SU-DHL-6 (cell line): ENCODE results near the gene MAST1.

Source experiments
- H2AFZ ChIP-seq: fragments of 200-600 bp; sonication (generic); 2 replicates; pipeline ENCODE4 v1.6.1; 2014; ENCODE audit warnings: low read depth, mild to moderate bottlenecking, moderate library complexity, mixed read lengths, antibody characterized with exemption, low read length; ENCODE audit not compliant: severe bottlenecking
- H3F3A ChIP-seq: fragments of 200-600 bp; shearing (Covaris generic); 2 replicates; pipeline ENCODE4 v1.6.0; 2016; ENCODE audit warnings: antibody characterized with exemption, mild to moderate bottlenecking; ENCODE audit not compliant: insufficient read depth
- H3K27ac ChIP-seq: fragments of 200-600 bp; sonication (generic); 2 replicates; pipeline ENCODE4 v1.5.1; 2016; ENCODE audit warnings: low read depth, mild to moderate bottlenecking, low read length, moderate library complexity, mixed read lengths
- H3K27me3 ChIP-seq: fragments of 200-600 bp; sonication (generic), shearing (Covaris generic); 2 replicates; pipeline ENCODE4 v1.6.0; 2014; ENCODE audit warnings: mild to moderate bottlenecking, low read length
- H3K36me3 ChIP-seq: fragments of 200-600 bp; sonication (generic); 2 replicates; pipeline ENCODE4 v1.6.1; 2014; ENCODE audit warnings: mild to moderate bottlenecking, low read length, mixed read lengths
- H3K4me2 ChIP-seq: fragments of 300-600, 200-600 bp; shearing (Covaris generic), sonication (generic); 2 replicates; pipeline ENCODE4 v1.6.0; 2014; ENCODE audit warnings: low read length, low read depth, mild to moderate bottlenecking; ENCODE audit not compliant: poor library complexity, severe bottlenecking
- H3K4me3 ChIP-seq: fragments of 200-600 bp; sonication (generic); 2 replicates; pipeline ENCODE4 v1.5.1; 2014; ENCODE audit warnings: antibody characterized with exemption, low read length, mild to moderate bottlenecking, mixed read lengths; ENCODE audit not compliant: insufficient read depth, poor library complexity, severe bottlenecking
- H3K79me2 ChIP-seq: fragments of 200-600 bp; sonication (generic); 2 replicates; pipeline ENCODE4 v1.6.1; 2014; ENCODE audit warnings: mild to moderate bottlenecking, low read length, moderate library complexity; ENCODE audit not compliant: insufficient read depth
- H3K9ac ChIP-seq: fragments of 200-600 bp; sonication (generic); 2 replicates; pipeline ENCODE4 v1.7.0; 2014; ENCODE audit warnings: mild to moderate bottlenecking, low read length
- H3K9me2 ChIP-seq: fragments of 200-600 bp; sonication (generic); replicated peaks from 2 replicates; pipeline ENCODE4 v1.6.1; 2014; ENCODE audit warnings: low read length; ENCODE audit not compliant: insufficient read depth
- H3K9me3 ChIP-seq: fragments of 200-600 bp; sonication (generic); 2 replicates; pipeline ENCODE4 v1.6.1; 2014; ENCODE audit warnings: low read length, mixed read lengths; ENCODE audit not compliant: insufficient read depth
- H4K20me1 ChIP-seq: fragments of 200-600 bp; sonication (generic); 2 replicates; pipeline ENCODE4 v1.6.1; 2014; ENCODE audit warnings: low read depth, mild to moderate bottlenecking, antibody characterized with exemption, low read length, moderate library complexity, mixed read lengths
- CTCF ChIP-seq: fragments of 200-600 bp; sonication (generic); IDR thresholded peaks from one replicate; pipeline ENCODE4 v1.5.1; 2017; ENCODE audit warnings: antibody characterized with exemption, mild to moderate bottlenecking, low read length, moderate library complexity; ENCODE audit not compliant: insufficient read depth, poor library complexity, severe bottlenecking
- EZH2phosphoT487 ChIP-seq: fragments of 200-600 bp; sonication (generic), shearing (Covaris generic); conservative IDR thresholded peaks from 2 replicates; pipeline ENCODE4 v1.6.1; 2018; ENCODE audit warnings: mild to moderate bottlenecking, antibody characterized with exemption, low read length, moderate library complexity, mixed read lengths

MAST1 gene

DNA sequence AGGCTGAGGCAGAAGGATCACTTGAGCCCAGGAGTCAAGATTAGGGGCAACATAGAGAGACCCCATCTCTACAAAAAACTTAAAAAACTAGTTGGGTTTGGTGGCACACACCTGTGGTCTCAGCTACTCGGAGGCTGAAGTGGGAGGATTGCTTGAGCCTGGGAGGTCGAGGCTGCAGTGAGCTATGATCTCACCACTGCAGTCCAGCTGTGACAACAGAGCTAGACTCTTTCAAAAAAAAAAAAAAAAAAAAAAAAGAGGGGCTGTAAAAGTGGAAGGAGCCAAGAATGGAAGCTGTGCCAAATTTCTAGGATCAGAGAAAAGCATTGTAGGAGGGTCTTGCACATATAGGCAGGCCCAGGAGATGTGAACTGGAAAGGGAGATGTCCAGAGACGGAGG, 33.4 kb downstream of the MAST1 start:
- no peak overlapping the region for H3K4me2 ChIP-seq
- no peaks in the 10 kb centered on the region for H3K79me2 ChIP-seq
- no peak overlapping the region for H3K9ac ChIP-seq
- no peak overlapping the region for H3K4me3 ChIP-seq
- H3F3A ChIP-seq: peaks cover 5% of the 10 kb centered on the region; the same call in 1 of the 2 replicates
- no peaks in the 10 kb centered on the region for H3K9me3 ChIP-seq
- no peak overlapping the region for H3K27ac ChIP-seq
- TF ChIP-seq EZH2phosphoT487 (no peak), CTCF (no peak)
- no peaks in the 10 kb centered on the region for H3K27me3 ChIP-seq
- no peaks in the 10 kb centered on the region for H3K36me3 ChIP-seq
- H3K9me2 ChIP-seq: no peaks in the 10 kb centered on the region
- H2AFZ ChIP-seq: no peak overlapping the region
- no peaks in the 10 kb centered on the region for H4K20me1 ChIP-seq

GRCh38 chr19:12872255-12872654, 33.9 kb downstream of the MAST1 start:
- Histone ChIP-seq H3K27ac (no peak overlapping the region), H3K4me2 (no peak overlapping the region), H4K20me1 (no peaks in the 10 kb centered on the region), H3K9ac (no peak overlapping the region), H3K9me2 (no peaks in the 10 kb centered on the region), H2AFZ (no peak overlapping the region), H3K27me3 (no peaks in the 10 kb centered on the region), H3K79me2 (no peaks in the 10 kb centered on the region), H3K9me3 (no peaks in the 10 kb centered on the region), H3K4me3 (no peak overlapping the region), H3F3A (peaks cover 5% of the 10 kb centered on the region; the same call in 1 of the 2 replicates), H3K36me3 (no peaks in the 10 kb centered on the region)
- TF ChIP-seq EZH2phosphoT487 (no peak), CTCF (no peak)

GRCh38 chr19:12872941-12873890, 34.9 kb downstream of the MAST1 start:
- H3K4me2 ChIP-seq: no peak overlapping the region
- H3K36me3 ChIP-seq: no peaks in the 10 kb centered on the region
- H3K4me3 ChIP-seq: no peak overlapping the region
- TF ChIP-seq EZH2phosphoT487 (no peak), CTCF (no peak)
- H3K9me2 ChIP-seq: no peaks in the 10 kb centered on the region
- H3K79me2 ChIP-seq: no peaks in the 10 kb centered on the region
- no peak overlapping the region for H3K27ac ChIP-seq
- H4K20me1 ChIP-seq: no peaks in the 10 kb centered on the region
- no peaks in the 10 kb centered on the region for H3K9me3 ChIP-seq
- H3K27me3 ChIP-seq: no peaks in the 10 kb centered on the region
- no peak overlapping the region for H3K9ac ChIP-seq
- H2AFZ ChIP-seq: no peak overlapping the region
- H3F3A ChIP-seq: peaks cover 5% of the 10 kb centered on the region; the same call in 1 of the 2 replicates
